Measurements from ENCODE around the gene PRSS3.
"Not testable (repeated sequence)": the region's sequence is repeated elsewhere in the genome, so short reads cannot be mapped to it uniquely, and the experiment has no call there.

- TF ChIP-seq ZNF274 (IDR thresholded peaks at IDR 0.05; ENCODE audit: low read depth, low read length); YY1 (IDR thresholded peaks at IDR 0.05; ENCODE audit: insufficient read depth, insufficient read length): not testable (repeated sequence)
Observed at GRCh38 chr9:33774074-33774659, 21.2 kb upstream of the PRSS3 start.
